Fibroblast of lung (primary cell): ENCODE measurements around the gene INAFM1.

Source experiments
- CTCF ChIP-seq, 2 donors: IDR thresholded peaks in 1 of 2; conservative IDR thresholded peaks in 1 of 2; 1 replicate in 1 of 2; 2 replicates in 1 of 2; pipeline ENCODE4 v1.5.1; 2011 to 2012; ENCODE audit warnings: low read length in 2 of 2, control low read depth in 1 of 2, inconsistent platforms in 1 of 2, low read depth in 1 of 2, mild to moderate bottlenecking in 1 of 2
- EZH2 ChIP-seq: IDR thresholded peaks from 2 replicates; pipeline ENCODE4 v1.5.1; 2012; ENCODE audit warnings: low read length, control low read depth, mild to moderate bottlenecking; ENCODE audit errors: missing control alignments

GRCh38 chr19:47268028-47268427, 6.7 kb upstream of the INAFM1 start:
- TF ChIP-seq CTCF (conservative IDR thresholded peaks at IDR 0.05 in 1 of 2, IDR thresholded peaks at IDR 0.05 in 1 of 2; ENCODE audit: low read depth in 1 of 2, low read length in 2 of 2) = no peak
- TF ChIP-seq EZH2 = no peak
